Measurements from ENCODE around the gene TRPV5.

The TRPV5 gene

GRCh38 chr7:142913051-142913450 lies 20.5 kb downstream of the TRPV5 start:
- DNase-seq (ENCODE audit: extremely low spot score, insufficient read length, low read depth): no peak
- FAIRE-seq: no peak

- DNase-seq (ENCODE audit: extremely low spot score, insufficient read length, low read depth) (no peak), FAIRE-seq (no peak)
These were observed 23.1 kb downstream of the TRPV5 start for GRCh38 chr7:142910481-142910880.

GRCh38 chr7:142910031-142910433 lies 23.5 kb downstream of the TRPV5 start:
- FAIRE-seq (no peak), DNase-seq (ENCODE audit: extremely low spot score, insufficient read length, low read depth) (no peak)

- peak; percentile 58 for FAIRE-seq
These were observed 24.3 kb downstream of the TRPV5 start for GRCh38 chr7:142908921-142909890.

GRCh38 chr7:142908290-142908689 lies 25.3 kb downstream of the TRPV5 start:
- no peak for DNase-seq (ENCODE audit: extremely low spot score, insufficient read length, low read depth)
- FAIRE-seq: no peak

More at GRCh38 chr7:142908921-142909890, 24.3 kb downstream of the TRPV5 start:
- no peak for DNase-seq (ENCODE audit: extremely low spot score, insufficient read length, low read depth)

- no peak for DNase-seq (ENCODE audit: extremely low spot score, insufficient read length, low read depth)
- no peak for FAIRE-seq
These were observed 26.9 kb downstream of the TRPV5 start for GRCh38 chr7:142906643-142907042.

GRCh38 chr7:142905759-142906158 lies 27.8 kb downstream of the TRPV5 start:
- FAIRE-seq: no peak
- no peak for DNase-seq (ENCODE audit: extremely low spot score, insufficient read length, low read depth)

GRCh38 chr7:142904128-142904527 lies 29.4 kb downstream of the TRPV5 start:
- DNase-seq (ENCODE audit: extremely low spot score, insufficient read length, low read depth) (no peak), FAIRE-seq (no peak)

GRCh38 chr7:142901426-142902259 lies 31.9 kb downstream of the TRPV5 start:
- DNase-seq (ENCODE audit: extremely low spot score, insufficient read length, low read depth) (no peak), FAIRE-seq (no peak)

- no peak for DNase-seq (ENCODE audit: extremely low spot score, insufficient read length, low read depth)
- no peak for FAIRE-seq
These were observed 33.9 kb downstream of the TRPV5 start for GRCh38 chr7:142899661-142900060.

GRCh38 chr7:142898377-142899170 lies 35.0 kb downstream of the TRPV5 start:
- no peak for DNase-seq (ENCODE audit: extremely low spot score, insufficient read length, low read depth)
- no peak for FAIRE-seq

- FAIRE-seq (no peak), DNase-seq (ENCODE audit: extremely low spot score, insufficient read length, low read depth) (no peak)
These were observed 35.9 kb downstream of the TRPV5 start for GRCh38 chr7:142897691-142898090.

- FAIRE-seq: no peak
- DNase-seq (ENCODE audit: extremely low spot score, insufficient read length, low read depth): no peak
These were observed 36.7 kb downstream of the TRPV5 start for GRCh38 chr7:142896741-142897379.

GRCh38 chr7:142896151-142896550 lies 37.4 kb downstream of the TRPV5 start:
- no peak for FAIRE-seq
- no peak for DNase-seq (ENCODE audit: extremely low spot score, insufficient read length, low read depth)

GRCh38 chr7:142894985-142895593 lies 38.5 kb downstream of the TRPV5 start:
- DNase-seq (ENCODE audit: extremely low spot score, insufficient read length, low read depth) (no peak), FAIRE-seq (no peak)

- FAIRE-seq (no peak), DNase-seq (ENCODE audit: extremely low spot score, insufficient read length, low read depth) (no peak)
These were observed 39.2 kb downstream of the TRPV5 start for GRCh38 chr7:142894112-142894984.

- no peak for FAIRE-seq
- no peak for DNase-seq (ENCODE audit: extremely low spot score, insufficient read length, low read depth)
These were observed 40.6 kb downstream of the TRPV5 start for GRCh38 chr7:142892951-142893350.

GRCh38 chr7:142891490-142892082 lies 42.0 kb downstream of the TRPV5 start:
- DNase-seq (ENCODE audit: extremely low spot score, insufficient read length, low read depth) (no peak), FAIRE-seq (no peak)
